H9 (cell line): Measurements from ENCODE around the gene TMEM165. TPM values are rescaled to one million over a fixed set of nuclear protein-coding genes. Genes with fewer than 3 reads are reported as not detected.

ENCODE experiments used
- DNase-seq: peaks from one replicate; pipeline ENCODE4 v3.0.0-alpha.2; 2017
- H2AFZ ChIP-seq: one replicate; pipeline ENCODE4 v1.6.1; 2013; ENCODE audit warnings: mild to moderate bottlenecking, low read length, control low read depth, moderate library complexity
- H2AK5ac ChIP-seq: 2 replicates; pipeline ENCODE4 v1.6.1; 2013; ENCODE audit warnings: low read length, control low read depth, mixed read lengths; ENCODE audit not compliant: insufficient read length
- H2BK120ac ChIP-seq: one replicate; pipeline ENCODE4 v1.6.1; 2013; ENCODE audit warnings: low read depth, mild to moderate bottlenecking, low read length, control low read depth, inconsistent platforms; ENCODE audit not compliant: poor library complexity, severe bottlenecking
- H2BK12ac ChIP-seq: 2 replicates; pipeline ENCODE4 v1.6.1; 2013; ENCODE audit warnings: low read length, control low read depth, mixed read lengths, low read depth; ENCODE audit not compliant: insufficient read length
- H2BK15ac ChIP-seq: 2 replicates; pipeline ENCODE4 v1.6.1; 2013; ENCODE audit warnings: low read depth, low read length, control low read depth
- H2BK20ac ChIP-seq: one replicate; pipeline ENCODE4 v1.6.1; 2013; ENCODE audit warnings: low read depth, mild to moderate bottlenecking, low read length, control low read depth, inconsistent platforms; ENCODE audit not compliant: poor library complexity, severe bottlenecking
- H2BK5ac ChIP-seq: 2 replicates; pipeline ENCODE4 v1.6.1; 2013; ENCODE audit warnings: low read length, control low read depth, mixed read lengths; ENCODE audit not compliant: insufficient read length
- H3K14ac ChIP-seq: 2 replicates; pipeline ENCODE4 v1.6.1; 2013; ENCODE audit warnings: low read length, control low read depth; ENCODE audit not compliant: insufficient read depth
- H3K18ac ChIP-seq: 2 replicates; pipeline ENCODE4 v1.6.1; 2013; ENCODE audit warnings: low read depth, mild to moderate bottlenecking, mixed read lengths, low read length, control low read depth; ENCODE audit not compliant: insufficient read length
- H3K23ac ChIP-seq: 2 replicates; pipeline ENCODE4 v1.6.1; 2013; ENCODE audit warnings: low read length, control low read depth, mixed read lengths, low read depth; ENCODE audit not compliant: insufficient read length
- H3K23me2 ChIP-seq: 2 replicates; pipeline ENCODE4 v1.6.1; 2013; ENCODE audit warnings: low read depth, mild to moderate bottlenecking, mixed read lengths, low read length, control low read depth; ENCODE audit not compliant: insufficient read length, poor library complexity, severe bottlenecking
- H3K27ac ChIP-seq: 2 replicates; pipeline ENCODE4 v1.5.1; 2013; ENCODE audit warnings: low read length, control low read depth, mixed read lengths, low read depth; ENCODE audit not compliant: insufficient read length
- H3K27me3 ChIP-seq: 2 replicates; pipeline ENCODE4 v1.6.1; 2013; ENCODE audit warnings: low read length, control low read depth, inconsistent platforms; ENCODE audit not compliant: insufficient read depth
- H3K4ac ChIP-seq: 2 replicates; pipeline ENCODE4 v1.6.1; 2013; ENCODE audit warnings: low read depth, mild to moderate bottlenecking, control low read depth, inconsistent platforms, low read length, moderate library complexity
- H3K4me1 ChIP-seq: 2 replicates; pipeline ENCODE4 v1.6.1; 2013; ENCODE audit warnings: low read length, control low read depth, inconsistent platforms; ENCODE audit not compliant: insufficient read depth
- H3K4me2 ChIP-seq: 2 replicates; pipeline ENCODE4 v1.6.1; 2013; ENCODE audit warnings: low read length, control low read depth, mixed read lengths; ENCODE audit not compliant: insufficient read length, insufficient read depth
- H3K56ac ChIP-seq: 2 replicates; pipeline ENCODE4 v1.6.1; 2013; ENCODE audit warnings: low read depth, mild to moderate bottlenecking, mixed read lengths, low read length, control low read depth; ENCODE audit not compliant: insufficient read length
- H3K79me1 ChIP-seq: 2 replicates; pipeline ENCODE4 v1.6.1; 2013; ENCODE audit warnings: low read depth, mild to moderate bottlenecking, moderate library complexity, low read length, control low read depth, inconsistent platforms; ENCODE audit not compliant: insufficient read depth, poor library complexity, severe bottlenecking
- H3K79me2 ChIP-seq: 2 replicates; pipeline ENCODE4 v1.6.1; 2013; ENCODE audit warnings: low read length, control low read depth, inconsistent platforms; ENCODE audit not compliant: insufficient read depth
- H3K9ac ChIP-seq: 2 replicates; pipeline ENCODE4 v1.6.1; 2013; ENCODE audit warnings: low read length, control low read depth, mixed read lengths; ENCODE audit not compliant: insufficient read length; ENCODE audit errors: extremely low read depth
- H3K9me3 ChIP-seq: one replicate; pipeline ENCODE4 v1.6.1; 2013; ENCODE audit warnings: low read depth, low read length, inconsistent platforms; ENCODE audit not compliant: control insufficient read depth
- H3T11ph ChIP-seq: one replicate; pipeline ENCODE4 v1.6.1; 2013; ENCODE audit warnings: mild to moderate bottlenecking, low read length, control low read depth, inconsistent platforms
- H4K20me1 ChIP-seq: one replicate; pipeline ENCODE4 v1.6.1; 2013; ENCODE audit not compliant: control insufficient read depth, insufficient read length, insufficient read depth
- H4K5ac ChIP-seq: 2 replicates; pipeline ENCODE4 v1.6.1; 2013; ENCODE audit warnings: low read depth, mild to moderate bottlenecking, mixed read lengths, low read length, control low read depth; ENCODE audit not compliant: insufficient read length
- H4K8ac ChIP-seq: replicated peaks from 2 replicates; pipeline ENCODE4 v1.6.1; 2013; ENCODE audit warnings: low read length, control low read depth, mixed read lengths, low read depth; ENCODE audit not compliant: insufficient read length
- H4K91ac ChIP-seq: 2 replicates; pipeline ENCODE4 v1.6.1; 2013; ENCODE audit warnings: low read depth, mild to moderate bottlenecking, moderate library complexity, mixed read lengths, low read length, control low read depth; ENCODE audit not compliant: insufficient read length
- H3K27ac Mint-ChIP-seq, 3 experiments: 2 replicates in 2 of 3; 3 replicates in 1 of 3; pipeline ENCODE4 v1.8.0; 2020 to 2021; ENCODE audit warnings: mixed read lengths in 3 of 3, mild to moderate bottlenecking in 1 of 3, moderate library complexity in 1 of 3
- H3K27me3 Mint-ChIP-seq: 2 replicates; pipeline ENCODE4 v1.8.0; 2021; ENCODE audit warnings: low read depth, mild to moderate bottlenecking, moderate library complexity, mixed read lengths
- H3K36me3 Mint-ChIP-seq, 3 experiments: 2 replicates in 2 of 3; 3 replicates in 1 of 3; pipeline ENCODE4 v1.8.0; 2020 to 2021; ENCODE audit warnings: low read depth in 3 of 3, mixed read lengths in 3 of 3; ENCODE audit not compliant: insufficient read depth in 1 of 3
- H3K4me1 Mint-ChIP-seq, 2 experiments: 2 replicates each; pipeline ENCODE4 v1.8.0; 2020; ENCODE audit warnings: mixed read lengths in 2 of 2
- H3K4me3 Mint-ChIP-seq, 2 experiments: 2 replicates in 1 of 2; 3 replicates in 1 of 2; pipeline ENCODE4 v1.8.0; 2020 to 2021; ENCODE audit warnings: mild to moderate bottlenecking in 2 of 2, mixed read lengths in 2 of 2, moderate library complexity in 1 of 2
- H3K9me3 Mint-ChIP-seq, 2 experiments: 2 replicates in 1 of 2; 3 replicates in 1 of 2; pipeline ENCODE4 v1.8.0; 2020; ENCODE audit warnings: mild to moderate bottlenecking in 2 of 2, mixed read lengths in 2 of 2, moderate library complexity in 1 of 2
- CTCF ChIP-seq: fragments of 200-600 bp; sonication (generic); conservative IDR thresholded peaks from 3 replicates; pipeline ENCODE4 v1.8.0; 2021; ENCODE audit warnings: antibody characterized with exemption, mild to moderate bottlenecking
- WGBS: extraction: QIAGEN DNeasy Blood & Tissue Kit; methylation state at CpG from one replicate; pipeline ENCODE4 v1.1.7; 2013; ENCODE audit warnings: missing lambda C conversion rate, low lambda C conversion rate, mixed read lengths; ENCODE audit not compliant: insufficient read length; ENCODE audit errors: extremely low coverage; 5-methylcytosine and 5-hydroxymethylcytosine counted together
- total RNA-seq: library from RNA; stranded (reverse); gene quantifications from 2 replicates; pipeline ENCODE4 v1.2.1, GENCODE V29; 2021

TMEM165 gene
- total RNA-seq, 1 experiment from 2014 or later: 87.2 TPM

DNA sequence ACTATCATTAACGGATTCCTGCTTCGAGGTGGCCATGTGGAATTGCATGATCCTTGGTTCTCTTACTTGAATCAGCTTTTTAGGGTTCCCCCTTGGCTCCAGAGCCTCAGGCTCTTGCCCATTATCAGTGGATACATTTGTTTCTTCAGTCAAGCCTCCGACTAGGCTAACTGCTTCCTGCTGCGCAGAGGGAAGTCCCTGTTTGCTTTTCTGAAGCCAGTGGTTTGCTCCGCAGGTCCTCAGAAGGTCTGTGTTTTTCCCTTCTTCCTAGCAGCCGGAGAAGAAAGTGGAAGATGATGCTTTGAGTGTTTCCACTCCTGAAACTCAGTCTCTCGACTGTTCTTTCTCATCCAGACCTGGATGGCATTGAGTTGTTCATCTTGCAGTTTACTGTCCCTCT lies 29.1 kb upstream of the TMEM165 start:
- no peaks in the 10 kb centered on the region for H3K27me3 ChIP-seq
- H3K23me2 ChIP-seq: no peaks in the 10 kb centered on the region
- H4K5ac ChIP-seq: no peak overlapping the region
- H3K27ac Mint-ChIP-seq: peak overlapping the region; percentile 14 to 72 (median 34); a peak in 2 of 7 replicates
- no peak overlapping the region for H2BK15ac ChIP-seq
- H3K79me1 ChIP-seq: no peaks in the 10 kb centered on the region
- DNase-seq: no peak
- no peak overlapping the region for H4K8ac ChIP-seq
- no peaks in the 10 kb centered on the region for H3K9me3 Mint-ChIP-seq
- no peak overlapping the region for H2AK5ac ChIP-seq
- H3K4me1 ChIP-seq: peaks cover 12% of the 10 kb centered on the region
- no peaks in the 10 kb centered on the region for H3K9me3 ChIP-seq
- no peak overlapping the region for H2BK20ac ChIP-seq
- H3K23ac ChIP-seq: no peak overlapping the region
- no peak overlapping the region for H2BK5ac ChIP-seq
- no peaks in the 10 kb centered on the region for H4K20me1 ChIP-seq
- H3K18ac ChIP-seq: no peak overlapping the region
- no CpG with 5 or more reads among the region's 7 CpGs for WGBS
- no peak overlapping the region for H2BK12ac ChIP-seq
- no peak overlapping the region for H3K9ac ChIP-seq
- H3K36me3 Mint-ChIP-seq: peaks cover 9 to 37% (median 26%) of the 10 kb centered on the region in 3 experiments
- H3K4me2 ChIP-seq: no peak overlapping the region
- no peak overlapping the region for H3K4ac ChIP-seq
- no peak overlapping the region for H3K14ac ChIP-seq
- H4K91ac ChIP-seq: no peak overlapping the region
- no peak overlapping the region for H3K27ac ChIP-seq
- no peak overlapping the region for H2BK120ac ChIP-seq
- H3K4me1 Mint-ChIP-seq: peaks cover 38 to 39% of the 10 kb centered on the region in 2 experiments
- H3K56ac ChIP-seq: no peak overlapping the region
- TF ChIP-seq CTCF: no peak
- H2AFZ ChIP-seq: no peak overlapping the region
- no peaks in the 10 kb centered on the region for H3K27me3 Mint-ChIP-seq
- no peaks in the 10 kb centered on the region for H3K79me2 ChIP-seq
- no peak overlapping the region for H3K4me3 Mint-ChIP-seq
- H3T11ph ChIP-seq: no peak overlapping the region
